Esophagus (tissue), 2 donors: ENCODE data around the gene COL1A1. TPM values are rescaled to one million over a fixed set of nuclear protein-coding genes. Genes with fewer than 3 reads are reported as not detected.

ENCODE experiments used
- H3K27ac ChIP-seq, 2 donors: one replicate each; pipeline ENCODE4 v1.5.1; 2013; ENCODE audit warnings: low read depth in 2 of 2, mild to moderate bottlenecking in 2 of 2, inconsistent platforms in 1 of 2, low read length in 1 of 2, moderate library complexity in 1 of 2
- H3K27me3 ChIP-seq, 2 donors: one replicate each; pipeline ENCODE4 v1.6.1; 2013; ENCODE audit warnings: low read length in 2 of 2, control low read depth in 1 of 2, mild to moderate bottlenecking in 1 of 2; ENCODE audit not compliant: insufficient read depth in 2 of 2, control insufficient read depth in 1 of 2
- H3K36me3 ChIP-seq, 2 donors: one replicate each; pipeline ENCODE4 v1.6.1; 2013; ENCODE audit warnings: low read length in 1 of 2; ENCODE audit not compliant: control insufficient read depth in 2 of 2, insufficient read depth in 2 of 2
- H3K4me1 ChIP-seq, 2 donors: one replicate each; pipeline ENCODE4 v1.6.1; 2013; ENCODE audit warnings: low read length in 1 of 2; ENCODE audit not compliant: control insufficient read depth in 2 of 2, insufficient read depth in 2 of 2
- H3K4me3 ChIP-seq, 2 donors: one replicate each; pipeline ENCODE4 v1.5.1; 2013; ENCODE audit warnings: low read length in 2 of 2, mild to moderate bottlenecking in 2 of 2, low read depth in 1 of 2, moderate library complexity in 1 of 2
- H3K9me3 ChIP-seq, 2 donors: one replicate each; pipeline ENCODE4 v1.6.1; 2013; ENCODE audit warnings: mild to moderate bottlenecking in 2 of 2, low read depth in 1 of 2, low read length in 1 of 2, moderate library complexity in 1 of 2; ENCODE audit not compliant: control insufficient read depth in 2 of 2, insufficient read depth in 1 of 2
- WGBS, 2 donors: extraction: QIAGEN DNeasy Blood & Tissue Kit; methylation state at CpG; one replicate each; pipeline ENCODE4 v1.1.7; 2013; 5-methylcytosine and 5-hydroxymethylcytosine counted together
- polyA plus RNA-seq, 2 donors: library from polyadenylated mRNA; stranded (reverse); fragments of 200-250 nt; gene quantifications; one replicate each; pipeline ENCODE4 v1.2.3, GENCODE V29; 2013
- donor health status: healthy with polysubstance abuse.
- donor health status: Bipolar disorder and iron deficiency.

Gene COL1A1
- polyA plus RNA-seq, 2 donors = 11.8 to 12.8 TPM

DNA sequence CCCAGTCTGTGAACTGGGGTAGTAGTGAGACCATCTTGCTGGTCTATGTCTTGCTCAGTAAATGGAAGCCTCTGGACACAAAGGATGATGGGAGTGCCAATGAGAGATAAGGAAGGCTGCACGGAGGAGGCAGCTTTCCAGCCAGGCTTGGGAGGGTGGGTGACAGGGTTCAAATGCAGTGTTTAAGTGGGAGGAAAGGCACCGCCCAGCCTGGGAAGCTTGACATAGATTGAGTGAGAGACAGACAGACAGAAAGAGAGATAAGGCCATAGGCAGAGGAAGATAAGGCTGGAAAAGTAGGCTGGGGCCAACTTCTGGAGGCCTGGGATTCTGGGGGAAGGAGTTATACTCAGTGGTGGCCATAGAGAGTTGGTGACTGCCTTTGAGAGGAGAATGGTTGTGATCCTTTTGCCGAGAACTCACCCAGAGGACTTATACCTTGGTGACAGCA lies 7.2 kb upstream of the COL1A1 start:
- no peaks in the 10 kb centered on the region for H3K9me3 ChIP-seq
- H3K4me3 ChIP-seq = no peak overlapping the region
- WGBS, 2 donors = 71 to 88% methylated on average over 3 of the region's 3 CpGs
- no peaks in the 10 kb centered on the region for H3K27me3 ChIP-seq
- peaks cover 0 to 3% of the 10 kb centered on the region in 2 donors for H3K4me1 ChIP-seq
- H3K36me3 ChIP-seq = no peaks in the 10 kb centered on the region
- peak overlapping the region in 1 of 2 donors; percentile 0 for H3K27ac ChIP-seq

DNA sequence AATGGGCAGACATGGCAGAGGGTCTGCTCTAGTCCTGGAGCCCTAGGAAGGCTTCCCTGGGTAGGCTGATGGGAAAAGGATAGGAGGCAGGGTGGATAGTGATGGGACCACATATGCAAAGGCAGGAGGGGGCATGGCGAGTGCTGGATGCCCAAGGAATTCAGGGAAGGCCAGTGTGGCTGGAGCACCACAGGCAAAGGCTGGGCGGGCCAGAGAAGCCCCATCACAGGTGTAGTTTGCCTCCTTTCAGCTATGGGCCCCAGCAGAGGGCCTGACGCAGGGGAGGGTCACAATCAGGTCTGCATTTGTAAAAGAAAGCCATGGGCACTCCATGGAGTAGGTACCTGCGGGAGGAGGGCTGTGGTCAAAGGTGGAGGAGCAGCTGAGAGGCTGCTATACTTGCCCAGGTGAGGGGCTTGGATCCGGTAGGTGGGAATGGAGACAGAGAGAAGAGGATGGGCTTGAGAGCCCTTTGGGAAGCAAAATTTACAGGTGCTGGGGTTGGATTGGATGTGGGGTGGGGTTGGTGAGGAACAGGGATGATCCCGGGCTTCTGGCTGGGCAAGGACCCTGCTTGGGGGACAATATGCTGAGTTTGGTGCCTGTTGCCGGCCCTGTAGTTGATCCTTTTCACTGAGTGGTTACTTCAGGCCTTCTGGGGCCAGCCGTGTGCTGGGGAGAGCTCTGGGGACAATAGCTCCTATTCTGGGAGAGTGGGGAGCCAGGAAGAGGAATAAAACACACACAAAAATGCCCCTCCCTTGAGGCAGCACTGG lies 6.5 kb upstream of the COL1A1 start:
- WGBS, 2 donors = 79 to 89% methylated on average over 8 of the region's 8 CpGs
- H3K27ac ChIP-seq = no peak overlapping the region
- H3K4me1 ChIP-seq = peaks cover 0 to 3% of the 10 kb centered on the region in 2 donors
- H3K4me3 ChIP-seq = no peak overlapping the region
- no peaks in the 10 kb centered on the region for H3K9me3 ChIP-seq
- H3K27me3 ChIP-seq = no peaks in the 10 kb centered on the region
- no peaks in the 10 kb centered on the region for H3K36me3 ChIP-seq

DNA sequence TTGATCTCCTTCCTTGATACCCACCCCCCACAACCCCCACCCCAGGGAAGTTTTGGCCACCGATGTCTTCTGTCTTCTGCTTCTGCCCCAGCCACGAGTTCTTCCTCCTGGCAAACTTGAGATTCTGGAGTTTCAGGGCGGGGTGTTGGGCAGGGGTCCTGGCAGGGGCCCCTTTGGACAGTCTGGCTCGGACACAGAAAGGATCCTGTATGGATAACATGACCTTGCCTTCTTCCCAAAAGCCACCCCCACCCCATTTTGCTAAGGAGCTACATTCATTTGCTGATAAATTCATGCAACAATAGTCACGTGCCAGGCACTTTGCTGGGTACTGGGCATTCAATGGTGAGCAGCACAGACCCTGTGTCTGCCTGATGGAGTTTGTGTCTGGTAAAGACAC lies 5.9 kb upstream of the COL1A1 start:
- H3K4me3 ChIP-seq = no peak overlapping the region
- H3K4me1 ChIP-seq = peaks cover 0 to 3% of the 10 kb centered on the region in 2 donors
- H3K36me3 ChIP-seq = no peaks in the 10 kb centered on the region
- whole genome bisulfite sequencing, 2 donors = 54 to 56% methylated on average over 5 of the region's 5 CpGs
- no peaks in the 10 kb centered on the region for H3K9me3 ChIP-seq
- peak overlapping the region in 1 of 2 donors; percentile 13 for H3K27ac ChIP-seq
- H3K27me3 ChIP-seq = no peaks in the 10 kb centered on the region

DNA sequence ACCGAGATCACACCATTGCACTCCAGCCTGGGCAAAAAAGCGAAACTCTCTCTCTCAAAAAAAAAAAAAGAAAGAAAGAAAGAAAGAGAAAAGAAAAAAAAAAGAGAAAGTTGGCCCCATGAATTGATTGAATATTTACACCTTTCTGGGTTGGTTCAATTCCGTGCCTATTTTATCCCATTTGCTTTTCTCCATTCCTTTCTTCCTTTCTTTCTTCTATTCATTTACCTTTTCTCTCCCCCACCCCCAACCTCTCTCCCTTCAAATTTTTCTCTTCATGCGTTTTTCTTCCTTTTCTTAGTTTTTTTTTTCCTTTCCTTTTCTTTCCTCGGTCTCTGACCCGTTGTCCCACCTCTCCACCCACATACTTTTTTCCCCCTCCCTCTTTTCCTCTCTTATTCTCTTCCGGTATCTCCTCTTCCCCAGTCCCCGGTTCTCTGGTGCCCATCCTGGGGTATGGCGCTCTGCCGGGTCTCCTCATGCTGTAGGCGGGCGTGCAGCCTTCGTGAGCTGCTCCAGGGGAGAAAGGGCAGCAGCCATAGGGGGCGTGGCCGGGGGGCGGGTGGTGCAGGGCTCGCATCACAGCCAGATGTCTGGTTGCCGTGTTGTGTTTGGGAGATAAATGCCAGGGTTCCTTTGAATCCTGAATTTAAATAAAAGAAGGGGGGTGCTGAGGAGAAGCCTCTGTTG lies 5.3 kb upstream of the COL1A1 start:
- H3K27me3 ChIP-seq = no peaks in the 10 kb centered on the region
- no peaks in the 10 kb centered on the region for H3K36me3 ChIP-seq
- WGBS, 2 donors = 16 to 18% methylated on average over 18 of the region's 18 CpGs
- H3K27ac ChIP-seq = no peak overlapping the region
- H3K4me1 ChIP-seq = no peaks in the 10 kb centered on the region
- H3K9me3 ChIP-seq = no peaks in the 10 kb centered on the region
- no peak overlapping the region for H3K4me3 ChIP-seq

DNA sequence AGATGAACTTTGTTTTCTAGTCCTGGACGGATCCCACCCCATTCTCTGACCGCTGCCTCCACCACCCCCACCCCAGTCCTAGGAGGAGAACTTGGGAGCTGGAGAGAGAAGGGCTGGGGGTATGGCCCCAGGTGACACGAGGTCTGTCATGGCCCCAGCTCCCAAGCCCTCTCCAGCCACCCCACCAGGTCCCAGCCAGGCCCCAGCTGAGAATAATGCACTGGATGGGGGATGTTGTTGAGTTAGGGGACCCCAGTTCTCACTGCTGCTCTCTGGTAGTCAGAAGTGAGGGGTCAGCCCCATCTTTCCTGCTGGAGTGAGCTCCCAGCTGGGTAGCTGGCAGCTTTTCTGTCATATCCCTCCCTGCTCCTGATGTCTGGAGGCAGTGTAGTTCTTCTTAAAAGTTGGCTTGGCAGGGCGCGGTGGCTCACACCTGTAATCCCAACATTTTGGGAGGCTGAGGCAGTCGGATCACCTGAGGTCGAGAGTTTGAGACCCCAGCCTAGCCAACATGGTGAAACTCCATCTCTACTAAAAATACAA lies 4.6 kb upstream of the COL1A1 start:
- Histone ChIP-seq H3K9me3 (no peaks in the 10 kb centered on the region), H3K4me1 (no peaks in the 10 kb centered on the region), H3K27ac (peak overlapping the region in 1 of 2 donors; percentile 62), H3K27me3 (peaks cover 0 to 3% of the 10 kb centered on the region in 2 donors), H3K4me3 (no peak overlapping the region), H3K36me3 (no peaks in the 10 kb centered on the region)
- 80 to 88% methylated on average over 7 of the region's 7 CpGs for WGBS, 2 donors

DNA sequence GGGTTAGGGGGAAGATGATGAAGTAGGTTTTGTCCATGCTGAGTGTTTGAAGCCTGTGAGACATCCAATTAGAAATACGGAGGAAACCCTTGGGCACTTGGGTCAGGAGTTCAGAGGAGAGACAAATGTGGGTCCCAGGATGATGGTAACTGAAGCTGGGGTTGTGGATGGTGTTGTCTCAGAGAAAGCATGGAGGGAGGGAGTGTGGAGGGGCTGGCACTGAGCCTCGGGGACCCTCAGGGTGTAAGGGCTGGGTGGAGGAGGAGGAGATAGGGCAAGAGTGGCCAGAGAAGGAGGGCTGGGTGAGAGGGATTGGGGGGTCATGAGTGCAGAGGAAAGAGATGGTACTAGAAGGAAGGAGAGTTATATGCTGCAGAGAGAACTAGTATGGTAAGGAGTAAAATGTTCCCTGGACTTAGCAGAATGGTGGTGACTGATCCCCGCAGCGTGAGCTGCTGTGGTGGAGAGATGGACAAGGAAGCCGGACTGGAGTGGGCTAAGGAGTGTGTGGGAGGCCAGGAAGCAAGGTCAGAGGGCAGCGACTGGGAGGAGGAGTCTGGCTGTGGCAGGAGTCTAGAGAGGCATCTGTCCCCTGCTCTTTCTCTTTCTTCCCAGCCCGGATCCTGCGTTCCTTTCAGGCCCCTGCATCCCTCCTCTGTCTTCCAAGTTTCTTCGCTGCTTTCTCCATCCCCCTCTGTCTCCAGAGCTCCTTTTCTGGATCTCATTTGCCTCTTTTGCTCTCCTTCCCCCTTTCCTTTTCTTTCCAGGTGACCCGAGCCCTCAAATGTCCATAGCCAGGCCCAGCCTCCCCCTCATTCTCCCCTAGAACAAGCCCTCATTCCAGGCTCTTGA lies 3.9 kb upstream of the COL1A1 start:
- Histone ChIP-seq H3K9me3 (no peaks in the 10 kb centered on the region), H3K4me3 (no peak overlapping the region), H3K36me3 (no peaks in the 10 kb centered on the region), H3K27me3 (peaks cover 0 to 4% of the 10 kb centered on the region in 2 donors), H3K4me1 (no peaks in the 10 kb centered on the region), H3K27ac (peak overlapping the region in 1 of 2 donors; percentile 62)
- WGBS, 2 donors = 52 to 59% methylated on average over 10 of the region's 10 CpGs

DNA sequence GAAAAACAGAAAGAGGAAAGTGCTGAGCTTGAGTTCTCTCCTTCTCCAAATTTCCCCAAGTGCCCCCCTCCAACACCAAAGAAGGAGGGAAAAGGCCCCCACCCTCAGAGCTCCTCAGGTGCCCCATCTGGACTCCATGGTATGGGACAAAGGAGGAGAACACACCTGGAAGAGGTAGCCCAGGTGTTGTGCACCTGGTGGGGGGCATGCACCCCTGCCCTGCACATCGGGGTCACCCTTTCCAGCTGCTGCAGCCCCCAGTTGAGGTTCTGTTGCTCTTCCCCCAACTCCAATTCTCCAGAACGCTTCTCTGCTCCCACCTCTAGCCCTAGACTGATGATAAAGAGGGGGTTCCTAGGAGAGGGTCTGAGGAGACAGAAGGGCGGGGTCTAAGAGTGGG lies 3.0 kb upstream of the COL1A1 start:
- Histone ChIP-seq H3K4me3 (no peak overlapping the region), H3K9me3 (no peaks in the 10 kb centered on the region), H3K27me3 (peaks cover 0 to 4% of the 10 kb centered on the region in 2 donors), H3K4me1 (no peaks in the 10 kb centered on the region), H3K36me3 (no peaks in the 10 kb centered on the region), H3K27ac (no peak overlapping the region)
- WGBS, 2 donors = 68 to 87% methylated on average over 3 of the region's 3 CpGs

DNA sequence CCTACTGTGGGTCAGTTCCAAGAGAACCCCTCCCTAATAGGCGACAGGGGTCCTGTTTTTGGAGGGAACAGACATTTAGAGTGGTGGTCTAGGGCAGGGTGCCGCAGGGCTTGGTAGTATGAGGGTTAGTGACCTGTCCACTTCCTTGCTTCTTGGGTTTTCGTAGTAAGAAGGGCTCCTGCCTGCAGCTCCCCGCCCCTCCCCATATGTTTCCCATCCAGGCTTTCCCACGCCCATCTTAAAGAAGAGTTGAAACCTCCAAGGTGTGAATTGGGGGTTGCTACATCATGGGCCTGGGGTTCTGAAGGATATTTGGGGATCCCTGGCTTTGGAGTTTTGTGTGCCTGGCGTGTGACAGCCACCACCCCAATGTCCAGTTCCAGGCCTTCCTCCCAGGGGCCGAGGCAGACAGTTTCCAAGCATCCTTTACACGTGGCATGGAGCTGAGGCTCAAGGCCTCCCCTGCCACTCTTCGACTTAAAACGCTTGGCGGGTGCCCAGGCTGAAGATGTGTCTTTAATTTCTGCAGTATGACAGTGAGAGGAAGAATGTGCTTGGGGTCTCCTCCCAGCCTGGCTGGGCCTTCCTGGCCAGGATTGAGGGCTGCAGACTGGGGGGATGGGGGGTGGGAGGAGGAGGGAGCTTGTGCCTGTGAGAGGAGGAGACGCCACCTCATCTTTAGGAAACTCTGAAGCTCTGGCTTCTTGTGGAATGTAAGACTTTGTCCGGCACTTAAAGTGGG lies 2.3 kb upstream of the COL1A1 start:
- peak overlapping the region; percentile 25 to 51 for H3K27ac ChIP-seq
- 67 to 72% methylated on average over 13 of the region's 13 CpGs for WGBS, 2 donors
- H3K36me3 ChIP-seq = no peaks in the 10 kb centered on the region
- H3K4me1 ChIP-seq = no peaks in the 10 kb centered on the region
- H3K4me3 ChIP-seq = no peak overlapping the region
- H3K27me3 ChIP-seq = peaks cover 0 to 4% of the 10 kb centered on the region in 2 donors
- no peaks in the 10 kb centered on the region for H3K9me3 ChIP-seq
